HepG2 (cell line): ENCODE data around the gene TMEM233. TPM values are rescaled to one million over a fixed set of nuclear protein-coding genes. Genes with fewer than 3 reads are reported as not detected.

Source experiments
- polyA plus RNA-seq, 8 experiments: library from polyadenylated mRNA; depleted of rRNA in 3 of 8; stranded (reverse) in 7 of 8; unstranded in 1 of 8; fragments of >200 nt; fragmentation: Illumina TruSeq in 4 of 8; extraction: Trizol in 4 of 8; gene quantifications; 2 replicates each; pipeline versions ENCODE4 v1.2.1 to v1.2.3, GENCODE V29; 2011 to 2016; ENCODE audit warnings: low read depth in 4 of 8, missing spikeins in 1 of 8, mixed read lengths in 1 of 8; ENCODE audit not compliant: insufficient read depth in 1 of 8
- small RNA-seq, 3 experiments: library from RNA; depleted of rRNA; stranded (forward); fragments of <200 nt; gene quantifications; one replicate each; pipeline ENCODE3, GENCODE V24; 2012; ENCODE audit warnings: low read depth in 2 of 3, low replicate concordance in 1 of 3; ENCODE audit not compliant: insufficient read length in 3 of 3, insufficient read depth in 2 of 3
- total RNA-seq, 5 experiments: library from RNA; depleted of rRNA; stranded (reverse); fragments of >200 nt; fragmentation: Illumina TruSeq; extraction: Trizol; gene quantifications; 2 replicates each; pipeline ENCODE4 v1.2.3, GENCODE V29; 2016; ENCODE audit warnings: low read depth in 1 of 5

TMEM233 gene
- total and polyA plus RNA-seq, 2 of the 13 experiments (the other 11 are each of a cell fraction or from before 2014, with no cell fraction given), result 0.03 TPM; not detected in 1

Small RNAs within 50 kb of the gene (small RNA-seq; reads per million reads assigned to genes)
- 0 reads per million in 3 experiments for gene RN7SKP197

Other genes with a start within 250 kb of the TMEM233 start
- gene PRKAB1, start 74.4 kb downstream of the TMEM233 start, total RNA-seq (2016; rRNA removed; fragmentation: Illumina TruSeq; extraction: Trizol), result 25.4 and 28.4 TPM in 2 replicates
- gene PRKAB1, start 74.4 kb downstream of the TMEM233 start, polyA plus RNA-seq (2011; rRNA removed), result 35.5 and 36.0 TPM in 2 replicates